H9 (cell line): ENCODE measurements around the gene CHN1. TPM values are rescaled to one million over a fixed set of nuclear protein-coding genes. Genes with fewer than 3 reads are reported as not detected.

Source experiments
- DNase-seq: peaks from one replicate; pipeline ENCODE4 v3.0.0-alpha.2; 2017
- H2AFZ ChIP-seq: one replicate; pipeline ENCODE4 v1.6.1; 2013; ENCODE audit warnings: mild to moderate bottlenecking, low read length, control low read depth, moderate library complexity
- H2AK5ac ChIP-seq: 2 replicates; pipeline ENCODE4 v1.6.1; 2013; ENCODE audit warnings: low read length, control low read depth, mixed read lengths; ENCODE audit not compliant: insufficient read length
- H2BK120ac ChIP-seq: one replicate; pipeline ENCODE4 v1.6.1; 2013; ENCODE audit warnings: low read depth, mild to moderate bottlenecking, low read length, control low read depth, inconsistent platforms; ENCODE audit not compliant: poor library complexity, severe bottlenecking
- H2BK12ac ChIP-seq: 2 replicates; pipeline ENCODE4 v1.6.1; 2013; ENCODE audit warnings: low read length, control low read depth, mixed read lengths, low read depth; ENCODE audit not compliant: insufficient read length
- H2BK15ac ChIP-seq: 2 replicates; pipeline ENCODE4 v1.6.1; 2013; ENCODE audit warnings: low read depth, low read length, control low read depth
- H2BK20ac ChIP-seq: one replicate; pipeline ENCODE4 v1.6.1; 2013; ENCODE audit warnings: low read depth, mild to moderate bottlenecking, low read length, control low read depth, inconsistent platforms; ENCODE audit not compliant: poor library complexity, severe bottlenecking
- H2BK5ac ChIP-seq: 2 replicates; pipeline ENCODE4 v1.6.1; 2013; ENCODE audit warnings: low read length, control low read depth, mixed read lengths; ENCODE audit not compliant: insufficient read length
- H3K14ac ChIP-seq: 2 replicates; pipeline ENCODE4 v1.6.1; 2013; ENCODE audit warnings: low read length, control low read depth; ENCODE audit not compliant: insufficient read depth
- H3K18ac ChIP-seq: 2 replicates; pipeline ENCODE4 v1.6.1; 2013; ENCODE audit warnings: low read depth, mild to moderate bottlenecking, mixed read lengths, low read length, control low read depth; ENCODE audit not compliant: insufficient read length
- H3K23ac ChIP-seq: 2 replicates; pipeline ENCODE4 v1.6.1; 2013; ENCODE audit warnings: low read length, control low read depth, mixed read lengths, low read depth; ENCODE audit not compliant: insufficient read length
- H3K23me2 ChIP-seq: 2 replicates; pipeline ENCODE4 v1.6.1; 2013; ENCODE audit warnings: low read depth, mild to moderate bottlenecking, mixed read lengths, low read length, control low read depth; ENCODE audit not compliant: insufficient read length, poor library complexity, severe bottlenecking
- H3K27ac ChIP-seq: 2 replicates; pipeline ENCODE4 v1.5.1; 2013; ENCODE audit warnings: low read length, control low read depth, mixed read lengths, low read depth; ENCODE audit not compliant: insufficient read length
- H3K27me3 ChIP-seq: 2 replicates; pipeline ENCODE4 v1.6.1; 2013; ENCODE audit warnings: low read length, control low read depth, inconsistent platforms; ENCODE audit not compliant: insufficient read depth
- H3K4ac ChIP-seq: 2 replicates; pipeline ENCODE4 v1.6.1; 2013; ENCODE audit warnings: low read depth, mild to moderate bottlenecking, control low read depth, inconsistent platforms, low read length, moderate library complexity
- H3K4me1 ChIP-seq: 2 replicates; pipeline ENCODE4 v1.6.1; 2013; ENCODE audit warnings: low read length, control low read depth, inconsistent platforms; ENCODE audit not compliant: insufficient read depth
- H3K4me2 ChIP-seq: 2 replicates; pipeline ENCODE4 v1.6.1; 2013; ENCODE audit warnings: low read length, control low read depth, mixed read lengths; ENCODE audit not compliant: insufficient read length, insufficient read depth
- H3K56ac ChIP-seq: 2 replicates; pipeline ENCODE4 v1.6.1; 2013; ENCODE audit warnings: low read depth, mild to moderate bottlenecking, mixed read lengths, low read length, control low read depth; ENCODE audit not compliant: insufficient read length
- H3K79me1 ChIP-seq: 2 replicates; pipeline ENCODE4 v1.6.1; 2013; ENCODE audit warnings: low read depth, mild to moderate bottlenecking, moderate library complexity, low read length, control low read depth, inconsistent platforms; ENCODE audit not compliant: insufficient read depth, poor library complexity, severe bottlenecking
- H3K79me2 ChIP-seq: 2 replicates; pipeline ENCODE4 v1.6.1; 2013; ENCODE audit warnings: low read length, control low read depth, inconsistent platforms; ENCODE audit not compliant: insufficient read depth
- H3K9ac ChIP-seq: 2 replicates; pipeline ENCODE4 v1.6.1; 2013; ENCODE audit warnings: low read length, control low read depth, mixed read lengths; ENCODE audit not compliant: insufficient read length; ENCODE audit errors: extremely low read depth
- H3K9me3 ChIP-seq: one replicate; pipeline ENCODE4 v1.6.1; 2013; ENCODE audit warnings: low read depth, low read length, inconsistent platforms; ENCODE audit not compliant: control insufficient read depth
- H3T11ph ChIP-seq: one replicate; pipeline ENCODE4 v1.6.1; 2013; ENCODE audit warnings: mild to moderate bottlenecking, low read length, control low read depth, inconsistent platforms
- H4K20me1 ChIP-seq: one replicate; pipeline ENCODE4 v1.6.1; 2013; ENCODE audit not compliant: control insufficient read depth, insufficient read length, insufficient read depth
- H4K5ac ChIP-seq: 2 replicates; pipeline ENCODE4 v1.6.1; 2013; ENCODE audit warnings: low read depth, mild to moderate bottlenecking, mixed read lengths, low read length, control low read depth; ENCODE audit not compliant: insufficient read length
- H4K8ac ChIP-seq: replicated peaks from 2 replicates; pipeline ENCODE4 v1.6.1; 2013; ENCODE audit warnings: low read length, control low read depth, mixed read lengths, low read depth; ENCODE audit not compliant: insufficient read length
- H4K91ac ChIP-seq: 2 replicates; pipeline ENCODE4 v1.6.1; 2013; ENCODE audit warnings: low read depth, mild to moderate bottlenecking, moderate library complexity, mixed read lengths, low read length, control low read depth; ENCODE audit not compliant: insufficient read length
- H3K27ac Mint-ChIP-seq, 3 experiments: 2 replicates in 2 of 3; 3 replicates in 1 of 3; pipeline ENCODE4 v1.8.0; 2020 to 2021; ENCODE audit warnings: mixed read lengths in 3 of 3, mild to moderate bottlenecking in 1 of 3, moderate library complexity in 1 of 3
- H3K27me3 Mint-ChIP-seq: 2 replicates; pipeline ENCODE4 v1.8.0; 2021; ENCODE audit warnings: low read depth, mild to moderate bottlenecking, moderate library complexity, mixed read lengths
- H3K36me3 Mint-ChIP-seq, 3 experiments: 2 replicates in 2 of 3; 3 replicates in 1 of 3; pipeline ENCODE4 v1.8.0; 2020 to 2021; ENCODE audit warnings: low read depth in 3 of 3, mixed read lengths in 3 of 3; ENCODE audit not compliant: insufficient read depth in 1 of 3
- H3K4me1 Mint-ChIP-seq, 2 experiments: 2 replicates each; pipeline ENCODE4 v1.8.0; 2020; ENCODE audit warnings: mixed read lengths in 2 of 2
- H3K4me3 Mint-ChIP-seq, 2 experiments: 2 replicates in 1 of 2; 3 replicates in 1 of 2; pipeline ENCODE4 v1.8.0; 2020 to 2021; ENCODE audit warnings: mild to moderate bottlenecking in 2 of 2, mixed read lengths in 2 of 2, moderate library complexity in 1 of 2
- H3K9me3 Mint-ChIP-seq, 2 experiments: 2 replicates in 1 of 2; 3 replicates in 1 of 2; pipeline ENCODE4 v1.8.0; 2020; ENCODE audit warnings: mild to moderate bottlenecking in 2 of 2, mixed read lengths in 2 of 2, moderate library complexity in 1 of 2
- CTCF ChIP-seq: fragments of 200-600 bp; sonication (generic); conservative IDR thresholded peaks from 3 replicates; pipeline ENCODE4 v1.8.0; 2021; ENCODE audit warnings: antibody characterized with exemption, mild to moderate bottlenecking
- total RNA-seq: library from RNA; stranded (reverse); gene quantifications from 2 replicates; pipeline ENCODE4 v1.2.1, GENCODE V29; 2021

Gene CHN1
- total RNA-seq, 1 experiment from 2014 or later = 33.9 TPM

- no peaks in the 10 kb centered on the region for H3K79me1 ChIP-seq
- H2BK20ac ChIP-seq = no peak overlapping the region
- no peaks in the 10 kb centered on the region for H3K27me3 ChIP-seq
- Mint-ChIP-seq H3K4me1 (peaks cover 19 to 27% of the 10 kb centered on the region in 2 experiments), H3K4me3 (no peak overlapping the region), H3K27ac (no peak overlapping the region), H3K9me3 (no peaks in the 10 kb centered on the region), H3K36me3 (no peaks in the 10 kb centered on the region; a peak in 1 of 7 replicates), H3K27me3 (no peaks in the 10 kb centered on the region; the same call in 1 of the 2 replicates)
- H3K9me3 ChIP-seq = no peaks in the 10 kb centered on the region
- H2BK15ac ChIP-seq = no peak overlapping the region
- H3K23ac ChIP-seq = no peak overlapping the region
- no peak overlapping the region for H4K8ac ChIP-seq
- no peak overlapping the region for H3K56ac ChIP-seq
- H2BK5ac ChIP-seq = no peak overlapping the region
- no peak for TF ChIP-seq CTCF
- no peak overlapping the region for H3K27ac ChIP-seq
- H3K14ac ChIP-seq = no peak overlapping the region
- H3T11ph ChIP-seq = no peak overlapping the region
- H3K9ac ChIP-seq = no peak overlapping the region
- H2AK5ac ChIP-seq = no peak overlapping the region
- 0 out of 2 replicates have a peak, but pooled peaks cover 4% of the 10 kb centered on the region for H3K4me1 ChIP-seq
- no peaks in the 10 kb centered on the region for H3K23me2 ChIP-seq
- no peak for DNase-seq
- no peak overlapping the region for H3K4me2 ChIP-seq
- no peak overlapping the region for H2AFZ ChIP-seq
- H2BK120ac ChIP-seq = no peak overlapping the region
- H4K91ac ChIP-seq = no peak overlapping the region
- H3K79me2 ChIP-seq = no peaks in the 10 kb centered on the region
- no peak overlapping the region for H2BK12ac ChIP-seq
- no peak overlapping the region for H4K5ac ChIP-seq
- H4K20me1 ChIP-seq = no peaks in the 10 kb centered on the region
- H3K4ac ChIP-seq = no peak overlapping the region
- H3K18ac ChIP-seq = no peak overlapping the region
Observed at GRCh38 chr2:174761837-174762236, 243.3 kb downstream of the CHN1 start.
